Tibial nerve (tissue), 4 donors: ENCODE data around the gene TCHHL1.

Experiments used
- CTCF ChIP-seq, 5 experiments: fragments of 200-600 bp in 3 of 5; fragments of 450-650 bp in 2 of 5; sonication (generic) in 3 of 5; IDR thresholded peaks; one replicate each; pipeline ENCODE4 v1.5.1; 2016 to 2019; ENCODE audit warnings: antibody characterized with exemption in 5 of 5, mild to moderate bottlenecking in 3 of 5, moderate library complexity in 2 of 5
- EP300 ChIP-seq, 2 donors: sonication (generic); formaldehyde crosslinking; IDR thresholded peaks; one replicate each; pipeline ENCODE4 v1.6.1; 2017; ENCODE audit warnings: antibody characterized with exemption in 2 of 2, mild to moderate bottlenecking in 1 of 2
- POLR2A ChIP-seq, 2 donors: fragments of 450-650 bp; IDR thresholded peaks; one replicate each; pipeline ENCODE4 v1.6.1; 2017; ENCODE audit warnings: antibody characterized with exemption in 2 of 2, mild to moderate bottlenecking in 2 of 2, moderate library complexity in 2 of 2

GRCh38 chr1:152110365-152110859, 21.5 kb upstream of the TCHHL1 start:
- TF ChIP-seq CTCF (IDR thresholded peaks at IDR 0.05) (no peak), EP300 (IDR thresholded peaks at IDR 0.05) (no peak), POLR2A (IDR thresholded peaks at IDR 0.05) (no peak)
